HFFc6 (cell line): ENCODE measurements around the gene ATIC. TPM values are rescaled to one million over a fixed set of nuclear protein-coding genes. Genes with fewer than 3 reads are reported as not detected.
"Not testable (repeated sequence)": the region's sequence is repeated elsewhere in the genome, so short reads cannot be mapped to it uniquely, and the experiment has no call there.

Experiments used
- DNase-seq: peaks from one replicate; pipeline ENCODE4 v3.0.0-alpha.2; 2018
- H3K27ac Mint-ChIP-seq: 2 replicates; pipeline ENCODE4 v1.8.0; 2020; ENCODE audit warnings: mild to moderate bottlenecking, mixed read lengths
- H3K27me3 Mint-ChIP-seq: 2 replicates; pipeline ENCODE4 v1.8.0; 2021; ENCODE audit warnings: mild to moderate bottlenecking, moderate library complexity, mixed read lengths; ENCODE audit not compliant: insufficient read depth
- H3K36me3 Mint-ChIP-seq: 2 replicates; pipeline ENCODE4 v1.8.0; 2021; ENCODE audit warnings: low read depth, mixed read lengths
- H3K4me1 Mint-ChIP-seq: 2 replicates; pipeline ENCODE4 v1.8.0; 2020; ENCODE audit warnings: low read depth, mixed read lengths
- H3K4me3 Mint-ChIP-seq: 2 replicates; pipeline ENCODE4 v1.8.0; 2020; ENCODE audit warnings: mild to moderate bottlenecking, moderate library complexity, mixed read lengths
- H3K9me3 Mint-ChIP-seq: 2 replicates; pipeline ENCODE4 v1.8.0; 2020; ENCODE audit warnings: mild to moderate bottlenecking, mixed read lengths
- total RNA-seq, 6 experiments: library from RNA; stranded (reverse); fragmentation: NEBNext Ultra II Directional; extraction: Animal tissue kit (Norgen Biotek cat#: 25700); gene quantifications; 2 replicates in 1 of 6; 3 replicates in 5 of 6; pipeline ENCODE4 v1.2.3, GENCODE V29; 2021
- TF ChIP-seq, protein P1 (sequence below): fragments of 200-600 bp; sonication (generic); IDR thresholded peaks from 2 replicates; pipeline ENCODE4 v1.5.0; 2021; ENCODE audit warnings: antibody characterized with exemption, mild to moderate bottlenecking

The ATIC gene
- total RNA-seq, 6 experiments from 2014 or later = 137 to 156 (median 150) TPM

DNA sequence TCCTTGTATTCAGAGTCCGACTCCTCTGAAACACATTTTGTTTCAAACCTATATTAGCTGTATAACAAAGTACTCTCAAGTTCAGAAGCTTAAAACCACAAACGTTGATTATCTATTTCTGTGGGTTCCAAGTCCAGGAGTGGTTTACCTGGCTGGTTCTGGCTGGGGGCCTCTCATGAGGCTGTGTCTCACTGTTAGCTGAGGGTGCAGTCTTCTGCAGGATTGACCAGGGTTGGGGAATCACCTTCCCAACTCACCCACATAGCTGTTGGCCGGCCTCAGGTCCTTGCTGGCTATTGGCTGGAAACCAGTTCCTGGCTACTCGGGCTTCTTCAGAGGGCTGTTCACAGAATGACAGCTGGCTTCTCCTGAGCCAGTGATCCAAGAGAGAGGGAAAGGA lies 18.0 kb upstream of the ATIC start:
- DNase-seq = no peak
- Mint-ChIP-seq H3K27ac (no peak overlapping the region), H3K4me3 (no peak overlapping the region), H3K36me3 (0 out of 2 replicates have a peak, but pooled peaks cover 4% of the 10 kb centered on the region), H3K9me3 (no peaks in the 10 kb centered on the region), H3K4me1 (peaks cover 19% of the 10 kb centered on the region), H3K27me3 (peaks cover 3% of the 10 kb centered on the region; the same call in 1 of the 2 replicates)
- TF ChIP-seq, protein P1, sequence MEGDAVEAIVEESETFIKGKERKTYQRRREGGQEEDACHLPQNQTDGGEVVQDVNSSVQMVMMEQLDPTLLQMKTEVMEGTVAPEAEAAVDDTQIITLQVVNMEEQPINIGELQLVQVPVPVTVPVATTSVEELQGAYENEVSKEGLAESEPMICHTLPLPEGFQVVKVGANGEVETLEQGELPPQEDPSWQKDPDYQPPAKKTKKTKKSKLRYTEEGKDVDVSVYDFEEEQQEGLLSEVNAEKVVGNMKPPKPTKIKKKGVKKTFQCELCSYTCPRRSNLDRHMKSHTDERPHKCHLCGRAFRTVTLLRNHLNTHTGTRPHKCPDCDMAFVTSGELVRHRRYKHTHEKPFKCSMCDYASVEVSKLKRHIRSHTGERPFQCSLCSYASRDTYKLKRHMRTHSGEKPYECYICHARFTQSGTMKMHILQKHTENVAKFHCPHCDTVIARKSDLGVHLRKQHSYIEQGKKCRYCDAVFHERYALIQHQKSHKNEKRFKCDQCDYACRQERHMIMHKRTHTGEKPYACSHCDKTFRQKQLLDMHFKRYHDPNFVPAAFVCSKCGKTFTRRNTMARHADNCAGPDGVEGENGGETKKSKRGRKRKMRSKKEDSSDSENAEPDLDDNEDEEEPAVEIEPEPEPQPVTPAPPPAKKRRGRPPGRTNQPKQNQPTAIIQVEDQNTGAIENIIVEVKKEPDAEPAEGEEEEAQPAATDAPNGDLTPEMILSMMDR = no peak

DNA sequence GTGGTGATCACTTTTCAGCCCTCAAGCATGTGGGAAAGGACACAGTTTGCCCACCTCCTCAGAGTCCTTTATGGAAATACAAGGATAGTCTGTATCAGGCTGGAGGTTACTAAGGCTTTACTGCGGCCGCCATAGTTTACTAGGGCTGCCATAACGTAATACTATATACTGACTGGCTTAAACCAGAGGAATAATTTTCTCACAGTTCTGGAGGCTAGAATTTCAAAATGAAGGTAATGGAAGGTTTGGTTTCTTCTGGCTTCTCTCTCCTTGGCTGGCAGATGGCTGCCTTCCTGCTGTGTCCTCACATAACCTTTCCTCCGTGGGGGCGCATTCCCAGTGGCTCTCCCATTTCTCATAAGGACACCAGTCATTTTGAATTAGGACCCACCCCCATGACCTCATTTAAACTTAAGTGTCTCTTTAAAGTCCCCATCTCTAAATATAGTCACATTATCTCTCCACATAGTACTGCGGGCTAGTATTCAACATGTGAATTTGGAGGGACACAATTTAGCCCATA lies 12.5 kb upstream of the ATIC start:
- no peak for DNase-seq
- Mint-ChIP-seq H3K4me1 (peaks cover 13% of the 10 kb centered on the region), H3K4me3 (no peak overlapping the region), H3K36me3 (peaks cover 4% of the 10 kb centered on the region; the same call in 1 of the 2 replicates), H3K9me3 (peaks cover 9% of the 10 kb centered on the region), H3K27ac (no peak overlapping the region), H3K27me3 (peaks cover under 1% of the 10 kb centered on the region; the same call in 1 of the 2 replicates)
- TF ChIP-seq, protein P1 = no peak

DNA sequence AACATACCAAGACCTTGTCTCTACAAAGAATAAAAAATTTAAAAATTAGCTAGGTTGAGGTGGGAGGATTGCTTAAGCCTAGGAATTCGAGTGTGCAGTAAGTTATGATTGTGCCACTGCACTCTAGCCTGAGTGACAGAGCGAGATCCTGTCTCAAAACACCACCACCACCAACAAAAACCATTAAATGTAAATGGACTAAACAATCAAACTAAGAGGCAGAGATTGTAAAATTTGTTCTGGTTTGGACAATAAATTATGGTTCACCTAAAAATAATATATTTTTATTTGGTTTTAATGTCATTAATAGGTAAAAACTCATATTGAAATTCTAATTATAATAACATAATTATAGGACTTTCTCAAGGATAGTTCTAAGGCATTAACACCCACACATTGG lies 9.9 kb upstream of the ATIC start:
- Mint-ChIP-seq H3K36me3 (peaks cover 3% of the 10 kb centered on the region; the same call in 1 of the 2 replicates), H3K27ac (no peak overlapping the region), H3K9me3 (peaks cover 9% of the 10 kb centered on the region), H3K4me1 (peaks cover 10% of the 10 kb centered on the region), H3K27me3 (peaks cover 7% of the 10 kb centered on the region), H3K4me3 (no peak overlapping the region)
- DNase-seq = no peak
- TF ChIP-seq, protein P1 = no peak

DNA sequence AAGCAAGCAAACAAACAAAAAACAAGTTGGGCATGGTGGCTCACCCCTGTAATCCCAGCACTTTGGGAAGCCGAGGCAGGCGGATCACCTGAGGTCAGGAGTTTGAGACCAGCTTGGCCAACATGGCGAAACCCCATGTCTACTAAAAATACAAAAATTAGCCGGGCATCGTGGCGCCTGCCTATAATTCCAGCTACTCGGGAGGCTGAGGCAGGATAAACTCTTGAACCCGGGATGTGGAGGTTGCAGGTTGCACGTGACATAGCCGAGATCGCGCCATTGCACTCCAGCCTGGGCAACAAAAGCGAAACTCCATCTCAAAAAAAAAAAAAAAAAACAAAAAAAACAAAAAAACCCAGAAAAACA lies 617 bp upstream of the ATIC start:
- DNase-seq, H3K9me3 Mint-ChIP-seq, H3K27me3 Mint-ChIP-seq: not testable (repeated sequence)
- peak overlapping the region; percentile 94 for H3K4me3 Mint-ChIP-seq
- peak overlapping the region; percentile 83 for H3K27ac Mint-ChIP-seq
- H3K36me3 Mint-ChIP-seq = peaks cover 32% of the 10 kb centered on the region
- H3K4me1 Mint-ChIP-seq = peaks cover 33% of the 10 kb centered on the region

DNA sequence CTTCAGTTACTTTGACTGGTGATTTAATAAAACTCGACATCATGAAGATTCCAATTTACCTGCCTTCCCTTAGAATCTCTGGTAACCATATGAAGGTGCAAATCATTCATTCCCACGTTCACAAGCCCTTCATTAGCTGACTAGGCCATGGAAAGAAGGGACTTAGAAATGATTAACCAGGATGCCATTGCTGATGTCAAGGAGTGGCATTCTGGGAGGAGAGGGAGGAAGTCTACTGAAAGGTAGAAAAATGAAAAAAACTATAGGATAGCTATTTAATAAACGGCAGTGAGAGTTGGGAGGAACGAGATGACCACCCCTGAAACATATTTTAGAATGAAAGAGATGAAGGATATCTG lies 1.4 kb downstream of the ATIC start:
- peaks cover 34% of the 10 kb centered on the region for H3K36me3 Mint-ChIP-seq
- H3K27ac Mint-ChIP-seq = peak overlapping the region; percentile 88; the same call in 1 of the 2 replicates
- H3K4me1 Mint-ChIP-seq = peaks cover 35% of the 10 kb centered on the region
- no peak for DNase-seq
- H3K27me3 Mint-ChIP-seq = peaks cover 3% of the 10 kb centered on the region
- TF ChIP-seq, protein P1 = no peak
- H3K9me3 Mint-ChIP-seq = no peaks in the 10 kb centered on the region
- peak overlapping the region; percentile 94 for H3K4me3 Mint-ChIP-seq

DNA sequence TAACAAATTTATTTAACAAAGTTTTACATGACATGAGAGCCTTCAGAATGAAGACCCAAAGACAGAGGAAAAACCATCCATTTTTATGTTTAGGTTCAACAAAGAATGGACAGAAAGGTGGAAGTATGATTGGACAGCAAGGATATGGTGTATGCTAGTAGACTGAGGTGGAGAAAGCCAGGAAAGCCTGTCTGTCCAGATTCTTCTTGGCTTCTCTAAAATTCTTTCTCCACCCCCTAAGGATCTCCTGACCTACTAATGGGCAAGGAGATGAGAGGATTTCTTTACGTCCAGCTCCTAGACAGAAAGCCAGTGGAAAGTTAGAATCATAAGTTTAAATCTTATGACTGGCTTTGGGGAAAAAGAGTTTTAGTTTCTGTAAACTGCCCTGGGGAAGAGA lies 3.0 kb downstream of the ATIC start:
- Mint-ChIP-seq H3K4me3 (no peak overlapping the region), H3K27me3 (peaks cover 3% of the 10 kb centered on the region), H3K27ac (0 out of 2 replicates have a peak overlapping the region, but pooled peaks have one; percentile 1), H3K36me3 (peaks cover 34% of the 10 kb centered on the region), H3K9me3 (no peaks in the 10 kb centered on the region), H3K4me1 (peaks cover 35% of the 10 kb centered on the region)
- TF ChIP-seq, protein P1 = no peak
- DNase-seq = no peak
